ENCODE data around the gene PAK5.

The PAK5 gene

DNA sequence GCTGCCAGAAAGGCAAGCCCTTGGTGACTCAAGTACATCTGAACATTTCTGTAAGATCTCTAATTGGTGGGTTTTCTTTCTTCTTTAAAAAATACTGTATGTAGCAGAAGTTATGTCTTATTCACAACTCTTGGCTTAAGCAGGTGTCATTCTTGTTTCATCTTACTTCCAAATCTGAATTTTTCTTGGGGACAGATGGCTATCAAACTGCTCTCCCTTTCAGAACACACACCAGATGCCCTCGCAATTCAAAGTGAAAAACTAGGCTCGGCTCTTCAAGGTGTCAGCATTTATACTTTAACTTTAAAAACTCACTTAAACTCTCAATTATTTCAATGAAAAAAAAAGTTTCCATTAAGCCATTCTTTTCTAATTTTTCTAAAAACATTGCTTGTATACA, 49.7 kb downstream of the PAK5 start:
- no peak for DNase-seq (ENCODE audit: low read depth)

DNA sequence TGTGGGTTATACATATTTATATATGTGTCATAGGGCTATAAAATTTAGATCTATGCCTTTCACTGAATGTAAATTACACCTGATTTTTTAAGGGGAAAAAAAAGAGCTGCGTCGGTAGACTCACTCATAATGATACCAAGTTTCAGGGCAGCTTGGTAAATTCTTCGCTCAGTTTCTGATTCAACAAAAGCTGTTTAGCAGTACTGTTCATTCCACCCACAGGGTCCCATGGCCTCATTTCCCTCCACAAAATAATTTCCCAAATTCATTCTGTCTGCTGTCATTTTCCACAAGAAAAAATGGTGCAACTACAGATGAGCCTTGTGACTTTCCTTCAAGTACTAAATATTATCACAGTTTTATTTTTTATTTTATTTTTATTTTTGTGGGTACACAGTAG, 63.7 kb downstream of the PAK5 start:
- DNase-seq (ENCODE audit: low read depth): no peak

DNA sequence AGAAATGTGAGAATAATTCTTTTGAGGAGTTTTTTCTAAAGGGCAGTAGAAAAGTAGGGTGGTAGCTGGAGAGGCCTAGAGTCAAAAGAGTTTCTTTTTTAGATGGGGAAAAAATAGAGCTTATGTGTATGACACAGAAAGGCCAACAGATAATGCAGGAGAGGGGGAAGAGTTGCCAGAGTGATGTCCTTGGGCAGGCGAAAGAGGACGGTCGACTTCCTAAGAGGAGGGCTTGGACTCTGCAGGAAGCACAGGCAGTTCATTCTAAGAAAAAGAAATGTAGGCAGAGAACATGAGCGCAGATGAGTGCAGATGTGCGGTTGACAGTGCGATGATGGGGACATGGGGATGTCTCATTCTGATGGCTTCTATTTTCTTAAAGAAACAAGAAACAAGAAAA, 68.9 kb downstream of the PAK5 start:
- no peak for DNase-seq (ENCODE audit: low read depth)

DNA sequence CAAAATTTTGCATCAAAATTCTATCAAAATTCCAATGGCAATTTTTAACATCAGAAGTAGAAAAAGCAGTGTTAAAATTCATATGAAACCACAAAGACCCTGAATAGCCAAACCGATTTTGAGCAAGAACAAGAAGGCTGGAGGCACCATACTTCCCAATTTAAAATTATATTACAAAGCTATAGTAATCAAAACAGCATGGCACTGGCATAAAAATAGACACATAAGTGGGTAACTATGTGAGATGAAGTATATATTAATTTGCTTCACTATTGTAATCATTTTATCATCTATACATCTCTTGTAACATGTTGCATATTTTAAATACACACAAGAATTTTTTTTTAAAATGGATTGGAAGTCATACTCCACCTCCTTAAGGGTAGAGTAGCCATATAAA, 77.4 kb downstream of the PAK5 start:
- no peak for DNase-seq (ENCODE audit: low read depth)

DNA sequence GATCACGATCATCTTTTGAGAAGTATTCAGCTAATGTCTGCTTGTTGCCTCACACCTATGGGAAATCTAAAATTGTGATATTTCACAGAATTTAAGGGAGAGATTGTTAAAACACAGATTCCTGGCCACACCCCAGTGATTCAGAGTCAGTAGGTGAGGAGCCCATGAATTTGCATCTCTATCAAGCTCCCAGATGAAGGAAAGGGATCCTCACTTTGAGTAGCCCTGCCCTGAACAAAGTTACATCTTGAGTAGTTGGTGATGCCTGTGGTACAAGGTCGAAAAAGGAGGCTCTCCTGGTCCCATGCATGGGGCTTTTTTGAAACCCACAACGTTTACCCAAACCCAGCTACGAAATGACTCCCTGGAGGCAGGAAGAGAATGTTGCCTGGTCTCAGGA, 79.5 kb downstream of the PAK5 start:
- no peak for DNase-seq (ENCODE audit: low read depth)

DNA sequence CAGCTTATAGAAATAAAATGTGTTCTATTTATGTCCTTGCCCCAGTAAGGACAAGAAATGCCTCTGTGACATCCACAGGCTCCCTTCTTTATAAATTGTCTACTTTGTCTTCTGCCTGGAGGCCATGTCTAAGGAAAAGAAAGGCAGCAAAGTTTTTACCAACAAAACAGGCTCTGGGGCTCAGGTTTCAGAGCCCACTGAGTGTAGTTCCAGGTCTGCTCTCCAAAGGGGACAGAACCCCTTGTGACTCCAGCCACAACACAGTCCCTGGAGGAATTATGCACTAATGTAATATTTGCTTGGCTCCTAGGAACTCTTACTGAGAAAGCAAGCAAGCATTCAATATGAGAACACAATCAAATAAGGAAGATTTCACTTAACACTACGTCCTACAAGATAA, 80.1 kb downstream of the PAK5 start:
- DNase-seq (ENCODE audit: low read depth): no peak

DNA sequence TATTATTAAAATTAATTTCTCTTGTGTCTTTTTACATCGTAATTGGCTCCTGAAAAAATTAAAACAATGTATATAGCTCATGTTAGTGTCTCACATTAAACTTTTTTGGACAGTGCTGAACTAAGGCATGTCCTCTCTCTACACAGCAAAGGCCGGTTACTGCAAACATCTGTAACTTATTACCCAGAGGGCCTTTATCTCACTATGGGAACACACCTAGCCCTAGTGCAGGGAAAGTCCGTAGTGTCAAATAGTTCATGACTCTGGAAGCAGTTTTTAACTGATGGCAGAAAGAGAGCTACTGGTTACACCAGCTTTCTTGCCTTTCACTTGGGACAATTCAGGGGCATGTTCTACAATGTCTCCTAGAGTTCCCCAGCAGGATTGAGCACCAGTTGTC, 82.2 kb downstream of the PAK5 start:
- DNase-seq (ENCODE audit: low read depth): no peak

DNA sequence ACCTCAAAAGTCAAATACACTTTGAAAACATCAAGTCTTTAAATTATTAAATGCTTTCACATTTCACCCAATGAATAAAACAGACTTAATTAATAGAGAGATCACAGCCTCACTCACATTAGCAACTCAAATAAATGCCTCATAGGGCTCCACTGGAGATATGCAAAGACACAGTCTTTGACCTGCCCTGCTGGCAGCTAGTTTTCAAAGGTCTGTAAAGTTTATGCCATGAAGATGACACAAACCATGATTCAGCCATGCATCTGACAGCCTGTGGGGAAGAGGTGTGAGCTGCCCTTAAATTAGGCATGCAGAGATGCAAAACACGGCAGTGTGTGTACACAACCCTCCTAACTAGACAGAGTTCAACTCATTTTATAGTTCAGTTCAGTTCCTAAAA, 83.6 kb downstream of the PAK5 start:
- DNase-seq (ENCODE audit: low read depth): no peak

DNA sequence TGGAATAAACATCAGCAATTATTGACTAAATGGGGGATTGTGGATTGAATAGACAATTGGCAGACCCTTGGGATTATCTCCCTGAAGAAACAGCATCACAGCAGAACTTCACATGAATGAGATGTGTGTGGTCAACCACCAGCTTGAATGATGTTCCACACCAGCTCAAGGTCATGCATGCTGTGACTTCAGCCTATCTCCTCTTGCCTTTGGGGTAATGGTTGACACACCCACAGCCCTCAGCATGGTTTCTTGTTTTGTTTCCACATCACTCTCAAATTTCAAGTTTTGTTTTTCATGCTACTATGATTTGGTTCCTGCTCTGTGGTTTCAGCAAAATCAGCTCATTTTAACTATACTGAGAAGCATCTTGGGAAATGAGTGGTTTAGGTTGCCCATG, 94.3 kb downstream of the PAK5 start:
- no peak for DNase-seq (ENCODE audit: low read depth)

DNA sequence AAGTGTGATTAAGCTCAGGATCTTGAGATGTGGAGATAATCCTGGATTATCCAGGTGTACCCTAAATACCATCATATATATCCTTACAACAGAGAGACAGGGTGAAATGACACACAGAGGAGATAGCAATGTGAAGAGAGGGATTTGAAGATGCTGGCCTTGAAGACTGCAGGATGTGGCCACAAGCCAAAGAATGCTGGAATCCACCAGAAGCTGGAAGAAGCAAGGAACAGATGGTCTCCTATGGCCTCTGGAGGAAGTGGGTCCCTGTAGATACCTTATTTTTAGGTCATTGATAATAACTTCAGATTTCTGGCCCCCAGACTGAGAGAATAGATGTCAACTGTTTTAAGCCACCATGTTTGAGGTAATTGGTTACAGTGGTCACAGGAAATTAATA, 95.0 kb downstream of the PAK5 start:
- no peak for DNase-seq (ENCODE audit: low read depth)

DNA sequence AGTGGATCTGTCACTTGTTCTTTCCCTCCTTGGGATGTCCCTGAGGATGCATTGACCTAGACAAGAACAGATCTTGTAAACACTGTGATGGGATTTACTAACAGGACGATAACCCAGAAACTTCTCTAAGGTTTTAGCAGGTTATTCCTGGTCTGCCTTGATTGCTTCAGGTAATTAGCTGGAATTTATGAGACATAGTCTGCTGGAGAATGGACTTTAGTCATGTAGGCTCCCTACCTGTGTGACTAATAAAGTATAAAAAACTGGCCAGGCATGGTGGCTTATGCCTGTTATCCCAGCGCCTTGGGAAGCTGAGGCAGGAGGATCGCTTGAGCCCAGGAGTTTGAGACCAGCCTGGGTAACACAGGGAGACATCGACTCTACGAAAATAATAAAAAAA, 96.1 kb downstream of the PAK5 start:
- no peak for DNase-seq (ENCODE audit: low read depth)

DNA sequence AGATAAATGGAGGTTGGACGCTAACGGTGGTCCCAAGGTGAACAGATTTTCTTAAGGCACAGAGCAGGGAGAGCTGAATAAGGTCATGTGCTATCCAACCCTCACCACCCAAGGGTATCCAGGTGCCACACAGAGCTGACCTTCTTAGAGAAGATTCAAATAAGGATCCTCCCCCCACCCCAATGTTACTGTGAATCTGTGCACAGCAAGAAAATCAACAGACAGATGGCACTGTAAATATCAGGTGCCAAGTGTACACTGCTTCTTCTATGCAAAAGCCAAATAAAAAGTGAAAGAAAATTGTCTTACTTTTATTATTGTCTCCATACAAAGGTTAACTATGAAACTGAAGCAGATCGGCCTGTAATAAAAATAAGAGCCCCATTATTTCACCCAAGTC, 96.9 kb downstream of the PAK5 start:
- no peak for DNase-seq (ENCODE audit: low read depth)

DNA sequence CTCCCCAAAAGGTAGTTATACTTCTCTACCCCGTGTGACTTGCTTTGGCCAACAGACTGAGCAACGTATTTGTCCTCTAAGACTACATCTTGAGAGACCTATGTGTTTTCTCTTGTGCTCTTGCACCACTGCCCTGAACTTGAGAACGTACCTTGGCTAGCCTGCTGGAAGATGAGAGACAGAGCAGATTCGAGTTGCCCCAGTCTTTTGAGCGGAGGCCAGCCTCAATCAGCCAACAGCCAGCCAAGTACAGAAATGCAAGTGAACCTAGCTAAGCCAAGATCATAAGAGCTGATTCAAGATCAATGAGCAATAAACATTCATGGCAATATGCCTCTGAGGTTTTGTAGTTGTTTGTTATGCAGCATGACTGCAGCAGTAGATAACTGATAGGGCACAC, 98.4 kb downstream of the PAK5 start:
- DNase-seq (ENCODE audit: low read depth): no peak

DNA sequence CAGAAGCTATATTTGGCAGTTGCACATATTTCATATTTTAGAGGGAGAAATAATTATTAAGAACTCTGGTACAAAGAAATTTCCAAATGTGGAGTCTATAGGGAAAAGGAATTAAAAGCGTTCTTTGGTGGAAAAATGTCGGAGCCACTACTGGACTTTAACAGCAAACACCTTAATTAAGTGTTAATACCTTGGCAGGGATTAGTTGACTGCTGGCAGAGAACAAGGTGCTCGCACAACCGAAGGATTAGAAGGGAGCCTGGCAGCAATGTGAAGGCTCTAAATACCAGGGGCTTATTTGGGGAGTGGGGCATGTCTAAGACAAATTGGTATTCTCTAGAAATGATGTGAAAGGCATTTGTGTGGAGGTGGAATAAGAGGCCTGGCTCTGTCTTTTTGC, 98.9 kb downstream of the PAK5 start:
- DNase-seq (ENCODE audit: low read depth): no peak

DNA sequence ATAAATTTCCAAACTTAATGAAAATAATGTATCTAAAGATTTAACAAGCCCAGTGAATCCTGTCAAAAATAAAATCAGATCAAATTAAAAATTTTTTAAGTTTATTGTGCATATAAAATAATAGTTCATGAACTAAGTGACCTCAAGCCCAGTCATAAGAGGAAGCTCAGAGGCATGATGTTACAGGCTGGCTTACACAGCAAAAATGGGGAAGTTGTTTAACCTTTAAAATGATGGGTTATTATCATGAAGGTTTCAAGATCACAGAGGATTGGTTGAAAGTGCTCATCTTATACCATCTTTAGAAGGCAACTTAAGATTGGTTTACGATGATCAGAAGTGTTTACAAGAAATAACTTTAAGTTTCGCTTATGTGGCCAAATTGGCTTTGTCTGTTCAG, 102.5 kb downstream of the PAK5 start:
- DNase-seq (ENCODE audit: low read depth): no peak

DNA sequence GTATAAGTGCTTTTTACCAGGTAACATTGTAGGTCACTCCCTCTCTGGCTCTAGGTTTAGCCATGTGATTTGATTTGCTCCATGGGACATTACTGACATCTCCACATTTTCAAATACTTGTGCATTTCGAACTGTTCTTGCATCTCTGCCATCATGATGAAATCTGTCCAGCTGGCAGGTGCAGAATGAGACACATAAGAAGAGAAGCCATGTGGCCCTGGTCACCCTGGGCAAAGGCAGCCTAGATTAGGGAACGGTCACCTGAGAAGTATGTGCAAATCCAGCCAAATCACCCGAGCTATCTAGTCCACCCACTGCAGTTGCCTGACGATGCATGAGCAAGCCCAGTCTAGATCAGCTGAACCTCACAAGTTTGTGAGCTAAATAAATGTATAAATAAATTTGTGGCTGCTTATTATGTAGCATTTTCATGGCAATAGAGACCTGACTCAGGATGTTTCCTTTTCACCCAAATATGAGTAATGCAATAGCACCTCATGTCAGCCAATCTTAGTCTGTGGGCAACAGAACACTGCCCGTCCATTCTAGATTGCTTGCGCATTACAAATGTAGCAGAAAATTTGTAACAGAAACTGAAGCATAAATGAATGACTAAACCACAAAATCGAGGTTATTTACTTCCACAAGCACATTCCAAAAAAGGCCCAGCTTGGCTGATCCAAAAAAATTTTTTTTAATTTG, 115.2 kb downstream of the PAK5 start:
- no peak for DNase-seq (ENCODE audit: low read depth)

DNA sequence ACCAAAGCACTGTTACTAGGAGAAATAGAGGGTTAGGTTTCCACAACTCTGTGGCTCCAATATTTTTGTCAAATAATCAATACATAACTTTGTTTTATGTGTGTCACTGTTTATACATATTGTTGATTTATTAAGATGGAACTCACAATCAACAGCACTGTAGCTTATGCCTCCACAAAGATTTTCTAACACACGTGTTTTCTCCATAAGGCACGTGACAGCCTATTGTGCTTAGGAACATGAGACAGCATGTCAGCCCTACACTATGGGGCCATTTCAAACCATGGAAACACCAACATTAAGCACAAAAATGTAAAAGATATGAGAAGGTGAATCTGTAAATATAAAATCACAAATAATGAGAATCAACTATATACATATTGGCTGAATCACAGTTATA, 127.0 kb downstream of the PAK5 start:
- no peak for DNase-seq (ENCODE audit: low read depth)

DNA sequence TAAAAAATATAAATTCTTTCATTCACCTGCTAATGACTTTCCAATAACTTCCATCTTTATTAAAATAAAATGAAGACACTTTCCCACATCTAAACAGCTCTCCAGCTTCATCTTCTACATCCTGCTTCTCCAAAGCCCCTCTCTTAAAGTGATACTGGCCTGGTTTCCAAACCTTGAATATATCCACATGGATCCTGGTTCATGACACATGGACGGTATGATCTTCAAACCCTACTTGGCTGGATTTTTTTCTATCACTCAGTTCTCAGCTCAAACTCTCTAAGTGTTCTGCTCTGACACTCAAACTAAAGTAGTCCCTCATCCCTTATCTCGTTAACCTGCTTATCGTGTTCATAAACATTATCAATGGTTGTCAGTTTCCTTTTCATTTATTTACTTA, 128.2 kb downstream of the PAK5 start:
- no peak for DNase-seq (ENCODE audit: low read depth)

DNA sequence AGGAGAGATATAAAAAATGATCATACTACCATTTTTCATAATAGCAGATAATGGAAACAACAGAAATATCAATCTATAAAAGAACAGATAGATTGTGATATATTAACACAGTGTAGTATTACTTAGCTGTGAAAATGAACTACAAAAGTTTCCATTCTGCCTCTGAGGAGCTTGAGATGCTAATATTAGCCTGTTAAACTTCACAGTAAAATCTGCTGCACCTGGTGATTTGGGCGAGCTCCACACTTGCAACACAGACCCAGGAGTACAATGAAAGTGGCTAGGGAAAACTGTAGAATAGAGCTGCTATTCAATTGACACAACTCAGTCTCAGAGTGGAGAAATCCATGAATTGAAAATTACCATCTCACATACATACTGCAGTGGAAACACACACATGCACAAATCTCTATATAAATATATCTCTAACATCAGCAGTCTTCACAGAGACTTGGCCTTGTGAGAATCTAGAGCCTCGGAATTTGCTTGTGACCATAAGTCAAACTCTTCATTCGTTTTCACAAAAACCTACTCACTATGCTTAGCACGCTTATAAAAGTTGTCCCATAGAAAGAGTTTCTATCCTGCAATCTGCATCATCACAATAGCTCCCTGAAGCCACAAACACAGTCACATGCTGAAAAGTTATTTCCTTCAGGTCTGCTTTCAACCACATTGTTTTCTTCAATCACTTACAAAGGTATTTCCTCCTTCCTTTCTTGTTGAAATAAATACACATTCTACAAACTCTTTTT, 133.0 kb downstream of the PAK5 start:
- no peak for DNase-seq (ENCODE audit: low read depth)

DNA sequence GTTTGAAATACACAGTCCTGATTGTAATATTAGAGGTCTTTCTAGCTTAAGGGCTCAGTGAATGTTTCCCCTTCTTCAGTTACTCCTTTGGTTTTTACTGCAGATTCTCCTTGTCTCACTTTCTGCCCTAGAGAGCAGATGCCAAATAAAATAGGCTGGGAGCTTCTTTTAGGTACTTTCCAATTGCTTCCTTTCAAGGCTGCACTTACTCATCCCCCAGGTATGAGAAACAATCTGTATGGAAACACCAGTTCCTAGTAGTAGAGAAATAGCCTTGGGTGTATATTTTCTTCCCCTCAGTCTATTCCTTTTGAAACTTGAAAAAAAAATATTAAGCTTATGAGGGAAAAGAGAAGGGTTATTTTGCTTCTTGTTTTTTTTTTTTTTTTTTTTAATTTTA, 139.7 kb downstream of the PAK5 start:
- DNase-seq (ENCODE audit: low read depth): no peak

DNA sequence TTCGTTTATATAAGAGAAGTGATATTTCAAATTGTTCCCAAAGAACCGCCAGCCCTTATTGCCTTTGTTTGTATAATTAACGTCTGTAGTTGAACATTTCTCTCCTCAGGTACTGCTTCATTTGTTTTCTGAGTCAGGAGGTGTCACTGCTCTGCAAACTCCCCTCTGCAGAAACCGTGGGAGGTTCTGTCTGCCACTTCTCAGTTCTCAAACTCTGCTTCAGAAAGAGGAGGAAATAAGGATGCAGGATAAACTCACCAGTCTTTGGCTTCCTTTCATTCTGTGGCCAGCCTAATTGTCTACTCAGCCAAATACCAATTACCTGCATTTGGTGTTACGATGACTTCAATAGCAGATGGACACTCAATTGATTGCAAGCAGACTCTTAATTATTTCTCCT, 149.8 kb downstream of the PAK5 start:
- DNase-seq (ENCODE audit: low read depth): no peak

DNA sequence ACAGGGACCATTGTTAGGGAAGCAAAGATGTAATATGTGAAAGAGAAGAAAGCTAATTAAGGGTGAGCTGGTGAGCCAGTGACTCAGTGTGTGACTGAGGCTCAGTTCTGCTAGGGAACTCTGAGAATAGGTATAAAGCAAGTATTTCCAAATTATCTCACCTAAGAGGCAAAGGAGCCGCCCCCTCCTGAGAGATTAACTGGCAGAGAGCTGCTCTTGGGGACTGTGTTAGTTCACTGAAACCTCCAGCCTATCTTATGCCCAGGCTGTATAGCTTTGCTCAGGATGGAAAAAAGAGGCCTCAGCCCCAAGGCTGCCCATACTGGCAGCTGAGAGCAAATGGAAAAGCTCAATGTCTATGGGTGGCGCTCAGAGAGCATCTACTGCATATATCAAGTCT, 152.0 kb downstream of the PAK5 start:
- DNase-seq (ENCODE audit: low read depth): no peak

DNA sequence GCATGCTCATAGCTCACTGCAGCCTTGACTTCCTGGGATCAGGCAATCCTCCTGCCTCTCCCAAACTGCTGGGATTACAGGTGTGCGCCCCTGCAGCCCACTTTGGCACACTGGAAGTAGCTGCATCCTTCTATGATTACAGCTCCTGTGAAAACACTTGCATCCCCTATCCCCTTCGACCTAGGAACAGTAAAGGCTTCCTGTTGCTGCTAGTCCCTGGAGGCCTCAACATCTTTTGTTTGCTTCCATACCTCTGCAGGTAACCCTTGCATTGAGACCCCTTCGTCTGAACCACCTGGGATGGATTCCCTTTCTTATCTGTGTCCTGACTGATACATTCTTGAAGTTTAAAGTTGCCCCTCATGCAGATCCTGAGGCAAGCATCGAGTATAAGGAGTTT, 152.4 kb downstream of the PAK5 start:
- DNase-seq (ENCODE audit: low read depth): no peak

DNA sequence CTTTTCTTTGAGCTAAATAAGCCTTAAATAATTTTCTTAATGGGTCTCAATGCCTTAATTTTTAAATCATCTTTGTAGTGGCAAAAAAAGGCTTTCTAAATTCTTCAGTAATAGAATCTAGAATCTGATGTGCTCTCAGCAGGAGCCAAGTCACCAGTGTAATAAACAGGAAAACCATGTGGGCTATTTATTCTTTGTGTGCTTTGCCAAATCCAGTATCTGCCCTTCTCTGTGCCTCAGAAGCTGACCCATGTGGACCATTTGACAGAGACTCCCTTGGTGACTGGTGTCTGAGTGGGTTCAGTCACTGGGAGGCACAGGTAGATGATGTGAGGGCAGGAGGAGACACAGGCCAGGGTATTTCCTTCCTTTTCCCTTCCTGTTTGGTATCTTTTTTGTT, 152.9 kb downstream of the PAK5 start:
- no peak for DNase-seq (ENCODE audit: low read depth)

Data from stimulated activated CD4-positive, alpha-beta T cell treated with anti-CD3 and anti-CD28 coated beads, Interleukin-2, amount 100 ng/mL, for 4 hours (primary cell).